KG1 (cell line): ENCODE measurements around the gene SLITRK3.
"Not testable (repeated sequence)": the region's sequence is repeated elsewhere in the genome, so short reads cannot be mapped to it uniquely, and the experiment has no call there.

Source experiments
- DNase-seq: peaks from one replicate; lab custom pipeline; 2025; lab: John Stamatoyannopoulos, UW

The SLITRK3 gene

DNA sequence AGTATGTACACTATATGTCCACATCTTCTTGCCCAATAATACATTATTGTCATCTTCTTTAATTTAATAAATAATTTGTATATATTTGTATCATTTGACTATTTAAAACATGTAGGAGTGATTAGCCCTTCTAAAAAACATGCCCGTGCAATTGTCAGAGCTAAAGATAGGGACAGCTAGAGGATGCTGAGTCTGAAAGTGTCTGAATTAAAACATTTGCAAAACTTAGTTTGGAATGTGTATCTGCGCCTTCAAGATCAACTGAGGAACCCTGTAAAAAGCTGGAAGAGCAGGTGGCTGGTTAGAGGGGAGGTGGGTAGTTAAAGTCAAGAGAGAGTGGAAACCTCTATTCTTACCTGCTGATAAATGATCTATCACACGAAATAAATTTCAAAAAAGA is 4.7 kb downstream of the SLITRK3 start:
- DNase-seq: no peak

GRCh38 chr3:165188452-165188851 is 7.7 kb downstream of the SLITRK3 start:
- no peak for DNase-seq

DNA sequence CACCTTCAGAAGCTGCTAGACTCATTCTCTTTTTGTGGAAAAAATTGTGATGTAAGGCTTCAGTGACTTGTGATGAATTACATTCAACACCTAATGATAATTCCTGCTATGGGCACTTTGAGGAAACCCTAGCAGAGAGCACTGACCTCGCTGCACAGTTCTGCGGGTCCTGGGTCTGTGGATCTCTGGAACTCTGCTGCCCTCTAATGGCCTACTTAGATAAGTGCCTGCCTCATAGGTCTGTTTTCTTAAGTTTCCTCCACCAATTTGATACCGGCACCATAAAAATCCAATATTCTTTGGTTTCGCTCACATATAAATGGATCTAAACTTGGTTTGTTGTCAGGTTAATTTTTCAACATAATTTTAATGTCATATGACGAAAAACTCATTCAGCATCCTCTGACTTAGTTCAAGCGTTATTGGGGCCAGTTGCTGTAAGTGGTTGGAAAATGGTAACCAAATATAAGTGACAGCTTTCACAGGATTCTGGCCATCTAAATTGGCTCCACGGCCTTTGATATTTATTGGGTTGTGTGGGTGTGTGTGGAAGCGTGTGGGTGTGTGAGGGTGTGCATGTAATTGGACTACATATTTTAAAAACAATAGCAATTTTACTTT is 10.4 kb downstream of the SLITRK3 start:
- DNase-seq: peak; percentile 27

- no peak for DNase-seq
Measured at GRCh38 chr3:165181556-165181955, 14.6 kb downstream of the SLITRK3 start.

DNA sequence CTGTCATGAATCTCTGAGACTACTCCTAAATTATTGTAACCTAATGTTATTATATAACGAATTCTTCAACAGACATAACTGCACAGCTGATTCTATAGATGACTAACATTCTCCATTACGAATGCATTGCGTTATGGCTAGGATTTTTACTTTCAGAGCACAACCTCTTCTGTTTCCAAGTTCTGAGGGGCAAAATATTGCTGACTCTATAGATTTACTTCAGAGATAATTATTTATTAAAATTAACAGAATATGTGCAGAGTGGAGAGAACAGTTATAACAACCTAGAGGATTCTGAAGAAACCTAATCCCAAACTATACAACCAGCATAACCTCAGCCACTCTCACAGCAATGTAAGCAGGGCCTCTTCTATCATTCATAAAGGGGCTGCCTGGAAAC is 25.9 kb downstream of the SLITRK3 start:
- no peak for DNase-seq

DNA sequence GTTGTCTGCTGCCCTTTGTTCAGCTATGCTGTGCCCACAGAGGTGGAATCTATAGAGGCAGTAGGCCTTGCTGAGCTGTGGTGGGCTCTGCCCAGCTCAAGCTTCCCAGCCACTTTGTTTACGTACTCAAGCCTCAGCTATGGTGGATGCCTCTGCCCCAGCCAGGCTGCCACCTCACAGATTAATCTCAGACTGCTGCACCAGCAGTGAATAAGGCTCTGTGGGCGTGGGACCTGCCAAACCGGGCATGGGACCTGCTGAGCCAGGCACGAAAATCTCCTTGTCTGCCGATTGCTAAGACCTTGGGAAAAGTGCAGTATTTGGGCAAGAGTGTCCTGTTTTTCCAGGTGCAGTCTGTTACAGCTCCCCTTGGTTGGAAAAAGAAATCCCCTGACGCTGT is 26.8 kb downstream of the SLITRK3 start:
- DNase-seq: no peak

DNA sequence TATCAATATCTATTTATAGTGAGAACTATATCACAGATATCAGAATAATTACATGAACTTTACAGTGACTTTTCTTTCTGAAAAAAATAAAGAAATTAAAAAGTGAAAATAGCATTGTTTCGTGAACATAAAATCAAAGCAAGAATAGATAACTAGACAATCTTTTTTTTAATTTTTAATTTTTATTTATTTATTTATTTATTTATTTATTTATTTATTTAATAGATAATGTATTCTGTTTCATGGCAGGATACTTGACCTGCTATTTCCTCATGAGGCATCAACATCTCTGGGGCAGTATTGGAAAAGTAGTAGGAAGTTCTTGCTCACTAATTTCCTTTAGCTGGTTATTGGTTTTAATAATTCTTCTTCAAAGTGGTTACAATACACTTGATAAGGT is 33.3 kb downstream of the SLITRK3 start:
- DNase-seq: no peak

- no peak for DNase-seq
Measured at GRCh38 chr3:165159760-165160421, 36.3 kb downstream of the SLITRK3 start.

DNA sequence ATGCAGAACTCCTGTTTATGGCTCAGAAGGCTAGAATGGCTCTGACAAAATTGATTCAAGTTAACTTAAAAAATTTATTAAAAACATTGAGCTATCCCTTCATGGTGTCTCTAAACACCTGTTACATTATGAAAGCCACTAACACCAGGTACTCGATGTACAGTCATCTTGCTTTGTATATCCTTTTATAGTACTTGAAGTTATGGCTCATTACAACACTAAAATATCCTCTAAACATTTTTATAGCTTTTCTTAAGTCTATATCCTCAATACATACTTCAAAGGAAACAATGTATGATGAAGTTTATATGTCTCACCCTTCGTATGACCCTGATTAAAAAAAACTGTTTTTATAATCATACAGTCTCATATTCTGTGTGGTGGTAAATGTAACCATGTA is 38.2 kb downstream of the SLITRK3 start:
- DNase-seq: no peak

DNA sequence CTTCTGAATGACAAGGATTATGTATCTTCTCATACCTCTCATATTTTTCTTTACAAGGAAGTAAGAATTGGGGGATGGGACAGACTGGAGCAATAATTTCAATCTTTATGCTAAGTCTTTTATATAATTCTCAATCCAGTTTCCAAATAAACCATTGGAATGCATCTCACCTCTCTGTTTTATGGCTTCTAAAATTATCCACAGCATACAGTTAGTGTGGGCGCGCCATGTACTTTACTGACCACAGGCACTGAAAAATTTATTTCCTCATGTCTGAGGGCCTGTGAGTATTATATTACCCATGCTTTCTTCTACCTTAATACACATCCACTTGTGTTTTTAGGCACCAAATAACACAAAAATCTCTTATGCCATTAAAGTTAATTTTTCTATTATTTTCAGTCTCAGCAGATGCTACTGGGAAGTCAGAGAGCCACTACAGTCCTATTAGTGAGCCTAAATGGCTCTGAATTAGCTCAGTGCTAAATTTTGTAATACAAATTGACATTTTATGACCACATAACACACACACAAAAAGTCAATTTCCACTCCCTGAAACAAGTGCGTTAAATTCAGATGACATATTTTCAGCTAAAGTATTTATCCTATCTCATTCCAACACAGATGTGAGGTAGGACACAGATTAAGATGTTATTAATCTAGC is 39.3 kb downstream of the SLITRK3 start:
- DNase-seq: no peak

DNA sequence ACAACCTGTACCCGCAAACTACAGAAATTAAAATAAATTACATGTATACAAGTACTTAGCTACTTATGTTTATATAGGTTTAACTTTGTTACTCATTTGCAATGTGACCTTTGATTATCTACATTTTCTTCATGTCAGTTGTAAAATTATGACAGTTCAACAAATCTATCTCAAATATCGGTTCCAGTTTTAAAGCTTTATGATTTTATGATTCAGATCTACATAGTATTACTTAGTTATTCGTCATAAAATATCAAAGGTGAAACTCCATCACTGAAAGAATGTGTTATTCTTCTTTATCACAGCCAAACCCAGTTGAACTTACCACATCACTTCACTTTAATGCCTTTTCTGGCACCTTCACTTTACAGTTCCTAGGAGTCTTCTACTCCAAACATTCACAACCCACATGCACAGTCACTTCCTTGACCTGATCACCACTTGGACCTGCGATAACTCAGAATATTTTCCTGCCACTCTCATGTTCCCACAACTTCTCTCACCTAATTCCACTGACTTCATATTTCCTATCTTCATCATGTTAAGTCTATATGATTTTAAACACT is 47.2 kb downstream of the SLITRK3 start:
- DNase-seq: no peak

GRCh38 chr3:165144271-165144670 is 51.9 kb downstream of the SLITRK3 start:
- no peak for DNase-seq

GRCh38 chr3:165139918-165140317 is 56.3 kb downstream of the SLITRK3 start:
- not testable (repeated sequence) for DNase-seq
